ENCODE data around the gene HDDC2. TPM values are rescaled to one million over a fixed set of nuclear protein-coding genes. Genes with fewer than 3 reads are reported as not detected.
A peak's percentile ranks its signal among the peaks of the same experiment; 100 is the strongest.

The HDDC2 gene
- total RNA-seq, 4 donors from 2014 or later: 58.9 to 89.5 (median 78.9) TPM

- 63 to 80% methylated on average over 3 of the region's 3 CpGs for WGBS, 2 donors
- TF ChIP-seq POLR2A (IDR thresholded peaks at IDR 0.05): no peak
- no peak for TF ChIP-seq CTCF (IDR thresholded peaks at IDR 0.05)
- H3K4me1 ChIP-seq: peaks cover 4 to 8% of the 10 kb centered on the region in 2 donors
- H3K27me3 ChIP-seq: no peaks in the 10 kb centered on the region
- H3K4me3 ChIP-seq (replicated peaks in 1 of 3): no peak overlapping the region
- no peak overlapping the region for H3K27ac ChIP-seq
- H3K9me3 ChIP-seq: no peaks in the 10 kb centered on the region
- peaks cover 9 to 13% of the 10 kb centered on the region in 2 donors for H3K36me3 ChIP-seq
- peak; percentile 36 to 48 for DNase-seq
- intact Hi-C loops (cut with DNase I): no loop called here
Observed at GRCh38 chr6:125294925-125295324, 6.8 kb downstream of the HDDC2 start.

- WGBS, 2 donors: 93 to 97% methylated on average over 1 of the region's 1 CpG
- Histone ChIP-seq H3K4me1 (peaks cover 0 to 8% of the 10 kb centered on the region in 2 donors), H3K36me3 (peaks cover 9 to 13% of the 10 kb centered on the region in 2 donors), H3K4me3 (replicated peaks in 1 of 3) (no peak overlapping the region), H3K27me3 (no peaks in the 10 kb centered on the region), H3K9me3 (no peaks in the 10 kb centered on the region), H3K27ac (no peak overlapping the region)
- no peak for TF ChIP-seq POLR2A (IDR thresholded peaks at IDR 0.05)
- no peak for TF ChIP-seq CTCF (IDR thresholded peaks at IDR 0.05)
- DNase-seq: no peak
- intact Hi-C loops (cut with DNase I): no loop called here
Observed at GRCh38 chr6:125294036-125294435, 7.7 kb downstream of the HDDC2 start.

GRCh38 chr6:125293587-125293986, 8.2 kb downstream of the HDDC2 start:
- H3K4me1 ChIP-seq: peaks cover 0 to 8% of the 10 kb centered on the region in 2 donors
- no peak overlapping the region for H3K4me3 ChIP-seq (replicated peaks in 1 of 3)
- no peak overlapping the region for H3K27ac ChIP-seq
- peaks cover 9 to 13% of the 10 kb centered on the region in 2 donors for H3K36me3 ChIP-seq
- no peaks in the 10 kb centered on the region for H3K9me3 ChIP-seq
- 92 to 95% methylated on average over 3 of the region's 3 CpGs for WGBS, 2 donors
- no peaks in the 10 kb centered on the region for H3K27me3 ChIP-seq
- no peak for TF ChIP-seq POLR2A (IDR thresholded peaks at IDR 0.05)
- TF ChIP-seq CTCF (IDR thresholded peaks at IDR 0.05): no peak
- no peak for DNase-seq
- intact Hi-C loops (cut with DNase I): no loop called here

- Histone ChIP-seq H3K4me1 (no peaks in the 10 kb centered on the region), H3K27ac (no peak overlapping the region), H3K4me3 (replicated peaks in 1 of 3) (no peak overlapping the region), H3K36me3 (peaks cover 5 to 19% of the 10 kb centered on the region in 2 donors), H3K27me3 (no peaks in the 10 kb centered on the region), H3K9me3 (no peaks in the 10 kb centered on the region)
- TF ChIP-seq CTCF (IDR thresholded peaks at IDR 0.05) (no peak), POLR2A (IDR thresholded peaks at IDR 0.05) (no peak)
- intact Hi-C loops (cut with DNase I): no loop called here
- 90 to 92% methylated on average over 9 of the region's 9 CpGs for WGBS, 2 donors
- no peak for DNase-seq
Observed at GRCh38 chr6:125287718-125288117, 14.0 kb downstream of the HDDC2 start.

- H3K4me3 ChIP-seq (replicated peaks in 1 of 3): no peak overlapping the region
- H3K36me3 ChIP-seq: peaks cover 2 to 10% of the 10 kb centered on the region in 2 donors
- no peaks in the 10 kb centered on the region for H3K4me1 ChIP-seq
- TF ChIP-seq POLR2A (IDR thresholded peaks at IDR 0.05) (no peak), CTCF (IDR thresholded peaks at IDR 0.05) (no peak)
- WGBS, 2 donors: 97 to 100% methylated on average over 1 of the region's 1 CpG
- intact Hi-C loops (cut with DNase I): no loop called here
- no peak overlapping the region for H3K27ac ChIP-seq
- H3K9me3 ChIP-seq: no peaks in the 10 kb centered on the region
- no peaks in the 10 kb centered on the region for H3K27me3 ChIP-seq
- no peak for DNase-seq
Observed at GRCh38 chr6:125285936-125286335, 15.8 kb downstream of the HDDC2 start.
